Measurements from ENCODE around the gene BRF1.
"Not testable (repeated sequence)": the region's sequence is repeated elsewhere in the genome, so short reads cannot be mapped to it uniquely, and the experiment has no call there.

Gene BRF1

DNA sequence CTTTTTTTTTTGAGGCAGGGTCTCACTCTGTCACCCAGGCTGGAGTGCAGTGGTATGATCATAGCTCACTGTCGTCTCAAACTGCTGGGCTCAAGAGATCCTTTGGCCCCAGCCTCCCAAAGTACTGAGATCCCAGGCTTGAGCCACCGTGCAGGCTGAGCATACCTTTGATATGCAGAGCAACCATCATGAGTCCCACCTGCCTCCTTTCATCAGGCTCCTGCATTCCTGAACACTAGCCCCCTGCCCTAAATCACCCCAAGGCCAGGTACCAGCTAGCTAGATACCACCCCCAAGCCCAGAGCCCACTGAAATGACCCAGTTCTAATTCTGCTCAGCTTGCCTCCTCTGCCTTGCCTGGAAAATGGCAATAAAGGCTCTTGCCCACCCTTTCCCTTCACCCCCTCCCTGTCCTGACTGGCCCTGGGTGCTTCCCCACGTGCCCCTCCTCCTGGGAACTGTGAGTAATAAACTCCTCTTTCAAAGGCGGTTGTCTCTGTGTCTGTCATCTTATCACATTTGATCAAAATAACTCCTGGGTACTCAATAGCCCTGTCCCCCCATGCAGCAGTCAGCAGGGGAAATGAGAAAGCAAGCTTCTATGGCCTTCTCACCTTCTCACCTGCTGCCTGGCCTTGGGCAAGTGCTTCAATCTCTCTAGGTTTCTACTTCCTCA lies 6.4 kb upstream of the BRF1 start:
- H3K36me3 ChIP-seq (ENCODE audit: control insufficient read depth, insufficient read depth, low read length): no peaks in the 10 kb centered on the region
- H3K9ac ChIP-seq (ENCODE audit: low read length): no peak overlapping the region
- H3K4me1 ChIP-seq (ENCODE audit: control insufficient read depth, insufficient read depth, low read length): no peaks in the 10 kb centered on the region
- H3K9me3 ChIP-seq (ENCODE audit: control insufficient read depth, low read length): no peaks in the 10 kb centered on the region
- no peaks in the 10 kb centered on the region for H3K27me3 ChIP-seq (ENCODE audit: control insufficient read depth, insufficient read depth, low read length)
- no peak overlapping the region for H3K4me3 ChIP-seq (ENCODE audit: low read length)

DNA sequence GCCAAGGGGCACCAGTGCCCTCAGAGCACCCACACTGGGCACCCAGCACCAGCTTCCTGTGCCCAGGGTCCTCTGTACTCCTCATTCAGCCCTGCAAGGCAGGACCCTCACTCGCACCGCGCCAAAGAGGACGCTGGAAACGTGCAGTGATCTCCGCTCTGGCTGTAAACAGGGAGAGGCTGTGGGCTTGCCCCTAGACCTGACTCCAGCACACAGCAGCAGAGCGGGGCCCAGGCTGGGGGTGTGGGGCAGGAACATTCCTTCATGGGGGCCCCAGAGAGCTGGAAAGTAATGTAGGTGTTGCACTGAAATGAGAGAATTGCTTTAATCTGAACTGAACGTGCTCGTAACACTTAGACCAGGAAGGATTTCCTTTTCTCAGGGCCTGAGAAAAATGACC lies 5.0 kb upstream of the BRF1 start:
- H3K36me3 ChIP-seq (ENCODE audit: control insufficient read depth, insufficient read depth, low read length): no peaks in the 10 kb centered on the region
- no peak overlapping the region for H3K4me3 ChIP-seq (ENCODE audit: low read length)
- no peaks in the 10 kb centered on the region for H3K4me1 ChIP-seq (ENCODE audit: control insufficient read depth, insufficient read depth, low read length)
- no peaks in the 10 kb centered on the region for H3K27me3 ChIP-seq (ENCODE audit: control insufficient read depth, insufficient read depth, low read length)
- no peak overlapping the region for H3K9ac ChIP-seq (ENCODE audit: low read length)
- H3K9me3 ChIP-seq (ENCODE audit: control insufficient read depth, low read length): no peaks in the 10 kb centered on the region

DNA sequence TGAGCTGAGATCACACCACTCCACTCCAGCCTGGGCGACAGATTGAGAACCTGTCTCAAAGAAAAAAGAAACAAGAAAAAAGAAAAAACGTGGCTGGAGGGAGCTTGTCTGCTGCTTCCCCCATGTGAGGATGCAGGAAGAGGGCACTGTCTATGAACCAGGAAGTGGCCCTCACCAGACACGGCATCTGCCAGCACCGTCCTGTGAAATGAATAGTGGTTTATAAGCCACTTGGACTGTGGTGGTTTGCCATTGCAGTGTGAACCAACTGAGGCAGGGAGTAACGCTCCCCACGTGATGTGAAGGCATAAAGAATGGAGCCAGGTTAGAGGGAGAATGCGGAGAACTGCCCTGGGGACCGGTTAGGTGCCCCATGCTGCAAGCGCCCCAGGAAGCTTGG lies 4.5 kb upstream of the BRF1 start:
- Histone ChIP-seq H3K4me1 (ENCODE audit: control insufficient read depth, insufficient read depth, low read length) (no peaks in the 10 kb centered on the region), H3K9ac (ENCODE audit: low read length) (no peak overlapping the region), H3K27me3 (ENCODE audit: control insufficient read depth, insufficient read depth, low read length) (no peaks in the 10 kb centered on the region), H3K36me3 (ENCODE audit: control insufficient read depth, insufficient read depth, low read length) (no peaks in the 10 kb centered on the region), H3K4me3 (ENCODE audit: low read length) (no peak overlapping the region), H3K9me3 (ENCODE audit: control insufficient read depth, low read length) (no peaks in the 10 kb centered on the region)

DNA sequence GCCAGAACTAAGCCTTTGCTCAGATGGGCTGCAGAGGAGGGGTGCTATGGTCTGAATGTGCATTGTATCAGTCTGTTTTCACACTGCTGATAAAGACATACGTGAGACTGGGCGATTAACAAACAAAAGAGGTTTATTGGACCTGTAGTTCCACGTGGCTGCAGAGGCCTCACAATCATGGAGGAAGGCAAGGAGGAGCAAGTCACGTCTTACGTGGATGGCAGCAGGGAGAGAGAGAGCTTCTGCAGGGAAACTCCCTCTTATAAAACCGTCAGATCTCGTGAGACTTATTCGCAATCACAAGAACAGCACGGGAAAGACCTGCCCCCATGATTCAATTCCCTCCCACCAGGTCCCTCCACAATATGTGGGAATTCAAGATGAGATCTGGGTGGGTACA lies 3.8 kb upstream of the BRF1 start:
- Histone ChIP-seq H3K27me3 (ENCODE audit: control insufficient read depth, insufficient read depth, low read length) (no peaks in the 10 kb centered on the region), H3K4me3 (ENCODE audit: low read length) (no peak overlapping the region), H3K4me1 (ENCODE audit: control insufficient read depth, insufficient read depth, low read length) (peaks cover 4% of the 10 kb centered on the region), H3K9ac (ENCODE audit: low read length) (no peak overlapping the region), H3K9me3 (ENCODE audit: control insufficient read depth, low read length) (no peaks in the 10 kb centered on the region), H3K36me3 (ENCODE audit: control insufficient read depth, insufficient read depth, low read length) (no peaks in the 10 kb centered on the region)

DNA sequence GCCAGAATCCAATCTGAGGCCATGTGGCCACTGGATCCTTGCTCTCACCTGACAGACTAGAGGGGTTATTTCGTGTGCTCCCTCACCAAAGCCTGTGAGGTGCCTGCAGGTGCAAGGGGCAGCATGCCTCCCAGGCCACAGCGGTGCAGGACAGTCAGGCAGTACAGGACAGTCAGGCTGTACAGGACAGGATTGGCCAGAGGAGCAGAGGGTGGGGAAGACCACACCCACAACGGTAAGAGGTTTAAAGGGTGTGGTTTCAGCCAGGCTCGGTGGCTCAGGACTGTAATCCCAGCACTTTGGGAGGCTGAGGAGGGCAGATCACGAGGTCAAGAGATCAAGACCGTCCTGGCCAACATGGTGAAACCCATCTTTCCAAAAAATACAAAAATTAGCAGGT lies 3.1 kb upstream of the BRF1 start:
- H3K4me3 ChIP-seq (ENCODE audit: low read length): no peak overlapping the region
- no peak overlapping the region for H3K9ac ChIP-seq (ENCODE audit: low read length)
- peaks cover 8% of the 10 kb centered on the region for H3K4me1 ChIP-seq (ENCODE audit: control insufficient read depth, insufficient read depth, low read length)
- no peaks in the 10 kb centered on the region for H3K36me3 ChIP-seq (ENCODE audit: control insufficient read depth, insufficient read depth, low read length)
- H3K9me3 ChIP-seq (ENCODE audit: control insufficient read depth, low read length): no peaks in the 10 kb centered on the region
- H3K27me3 ChIP-seq (ENCODE audit: control insufficient read depth, insufficient read depth, low read length): no peaks in the 10 kb centered on the region

DNA sequence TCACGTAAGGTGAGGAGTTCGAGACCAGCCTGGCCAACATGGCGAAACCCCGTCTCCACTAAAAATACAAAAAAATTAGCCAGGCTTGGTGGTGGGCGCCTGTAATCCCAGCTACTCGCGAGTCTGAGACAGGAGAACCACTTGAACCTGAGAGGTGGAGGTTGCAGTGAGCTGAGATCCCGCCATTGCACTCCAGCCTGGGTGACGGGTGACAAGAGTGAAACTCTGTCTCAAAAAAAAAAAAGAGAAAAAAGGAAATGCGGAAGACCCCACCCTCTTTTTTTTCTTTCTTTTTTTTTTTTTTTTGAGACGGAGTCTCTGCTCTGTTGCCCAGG lies 1.1 kb upstream of the BRF1 start:
- not testable (repeated sequence) for H3K4me3 ChIP-seq (ENCODE audit: low read length); H3K36me3 ChIP-seq (ENCODE audit: control insufficient read depth, insufficient read depth, low read length); H3K4me1 ChIP-seq (ENCODE audit: control insufficient read depth, insufficient read depth, low read length); H3K27me3 ChIP-seq (ENCODE audit: control insufficient read depth, insufficient read depth, low read length); H3K9me3 ChIP-seq (ENCODE audit: control insufficient read depth, low read length)
- H3K9ac ChIP-seq (ENCODE audit: low read length): peak overlapping the region; percentile 28

DNA sequence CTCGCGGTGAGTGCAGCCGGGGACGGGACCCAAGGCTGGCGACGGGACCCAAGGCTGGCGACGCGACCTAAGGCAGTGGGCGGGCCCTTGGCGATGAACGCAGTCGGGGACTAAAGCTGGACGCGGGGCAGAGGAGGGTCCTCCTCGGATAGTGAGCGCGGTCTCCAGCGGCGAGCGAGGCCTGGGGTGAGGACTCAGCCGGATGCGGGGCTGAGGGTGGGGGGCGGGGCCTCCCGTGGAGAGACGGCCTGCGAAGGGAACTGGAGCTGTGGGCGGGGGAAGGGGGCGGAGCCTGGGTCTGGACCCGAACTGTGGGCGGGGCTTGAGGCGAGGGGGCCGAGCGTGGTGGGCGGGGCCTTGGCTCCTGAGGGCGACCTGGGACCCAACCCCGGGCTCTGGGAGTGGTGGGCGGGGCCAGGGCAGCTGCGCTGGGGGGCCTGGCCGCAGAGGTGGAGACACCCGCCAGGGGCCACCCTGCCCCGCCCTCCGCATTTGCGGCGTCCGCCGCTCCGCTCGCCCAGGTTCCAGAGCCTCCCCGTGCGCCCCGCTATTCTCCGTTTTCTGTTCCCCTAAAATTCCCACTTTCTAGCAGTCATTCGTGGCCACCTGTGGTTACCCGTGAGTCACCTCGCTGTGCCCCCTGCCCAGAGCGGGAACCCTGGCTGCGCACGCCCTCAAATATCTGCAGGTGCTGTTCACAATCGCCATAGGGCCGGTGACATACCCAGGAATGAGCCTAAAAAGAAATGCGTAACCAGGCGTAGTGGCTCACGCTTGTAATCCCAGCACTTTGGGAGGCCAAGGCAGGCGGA lies 508 bp upstream of the BRF1 start:
- peaks cover 8% of the 10 kb centered on the region for H3K4me1 ChIP-seq (ENCODE audit: control insufficient read depth, insufficient read depth, low read length)
- peak overlapping the region; percentile 46 for H3K4me3 ChIP-seq (ENCODE audit: low read length)
- H3K9ac ChIP-seq (ENCODE audit: low read length): peak overlapping the region; percentile 81
- H3K36me3 ChIP-seq (ENCODE audit: control insufficient read depth, insufficient read depth, low read length): no peaks in the 10 kb centered on the region
- no peaks in the 10 kb centered on the region for H3K27me3 ChIP-seq (ENCODE audit: control insufficient read depth, insufficient read depth, low read length)
- H3K9me3 ChIP-seq (ENCODE audit: control insufficient read depth, low read length): no peaks in the 10 kb centered on the region

DNA sequence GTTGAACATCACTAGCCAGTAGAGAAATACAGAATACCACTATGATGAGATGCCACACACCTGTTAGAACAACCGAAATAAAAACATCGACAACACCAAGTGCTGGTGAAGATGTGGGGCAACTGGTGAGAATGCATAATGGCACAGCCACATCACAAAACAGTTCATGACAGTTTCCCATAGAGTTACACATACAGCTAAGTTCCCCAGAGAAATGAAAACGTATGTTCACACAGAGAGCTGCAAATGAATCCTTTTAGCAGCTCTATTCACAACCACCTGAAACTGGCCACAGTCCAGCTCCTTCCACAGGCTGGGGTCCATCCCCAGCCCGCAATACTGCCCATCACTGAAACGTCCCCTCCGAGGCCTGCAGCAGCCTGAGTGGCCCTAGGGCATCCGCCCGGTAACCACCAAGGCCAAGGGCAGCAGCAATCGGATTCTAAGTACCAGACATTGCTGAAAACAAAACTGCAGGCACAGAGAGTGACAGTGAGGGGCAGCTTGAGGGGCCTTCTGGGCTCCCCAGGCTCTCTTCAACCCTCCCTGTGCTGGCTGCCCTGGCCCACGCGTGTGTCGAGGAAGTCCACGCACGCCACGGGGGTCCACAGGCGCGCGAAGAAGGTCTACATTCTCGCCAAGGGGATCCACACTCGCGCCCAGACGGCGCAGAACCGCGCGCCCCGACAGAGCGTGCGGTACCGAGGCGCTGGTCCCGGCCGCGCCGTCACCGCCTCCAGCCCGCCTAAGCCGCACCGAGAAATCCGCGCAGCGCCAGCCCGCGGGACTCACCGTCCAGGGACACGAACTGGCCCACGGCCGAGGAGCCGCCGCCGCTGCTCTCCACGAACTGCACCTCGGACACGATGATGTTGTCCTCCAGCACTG lies 903 bp downstream of the BRF1 start:
- Histone ChIP-seq H3K9me3 (ENCODE audit: control insufficient read depth, low read length) (no peaks in the 10 kb centered on the region), H3K4me3 (ENCODE audit: low read length) (peak overlapping the region; percentile 33), H3K4me1 (ENCODE audit: control insufficient read depth, insufficient read depth, low read length) (peaks cover 8% of the 10 kb centered on the region), H3K36me3 (ENCODE audit: control insufficient read depth, insufficient read depth, low read length) (no peaks in the 10 kb centered on the region), H3K9ac (ENCODE audit: low read length) (peak overlapping the region; percentile 81), H3K27me3 (ENCODE audit: control insufficient read depth, insufficient read depth, low read length) (no peaks in the 10 kb centered on the region)

DNA sequence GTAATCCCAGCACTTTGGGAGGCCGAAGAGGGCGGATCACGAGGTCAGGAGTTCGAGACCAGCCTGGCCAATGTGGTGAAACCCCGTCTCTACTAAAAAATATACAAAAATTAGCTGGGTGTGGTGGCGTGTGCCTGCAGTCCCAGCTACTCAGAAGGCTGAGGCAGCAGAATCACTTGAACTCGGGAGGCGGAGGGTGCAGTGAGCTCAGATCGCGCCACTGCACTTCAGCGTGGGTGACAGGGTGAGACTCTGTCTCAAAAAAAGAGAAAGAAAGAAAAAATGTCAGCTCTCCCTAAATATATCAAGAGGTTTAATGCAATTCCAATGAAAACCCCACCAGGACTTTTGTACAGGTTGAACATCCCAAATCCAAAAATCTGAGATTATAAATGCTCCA lies 3.5 kb downstream of the BRF1 start:
- H3K4me1 ChIP-seq (ENCODE audit: control insufficient read depth, insufficient read depth, low read length); H3K36me3 ChIP-seq (ENCODE audit: control insufficient read depth, insufficient read depth, low read length); H3K9me3 ChIP-seq (ENCODE audit: control insufficient read depth, low read length); H3K4me3 ChIP-seq (ENCODE audit: low read length); H3K27me3 ChIP-seq (ENCODE audit: control insufficient read depth, insufficient read depth, low read length); H3K9ac ChIP-seq (ENCODE audit: low read length): not testable (repeated sequence)

DNA sequence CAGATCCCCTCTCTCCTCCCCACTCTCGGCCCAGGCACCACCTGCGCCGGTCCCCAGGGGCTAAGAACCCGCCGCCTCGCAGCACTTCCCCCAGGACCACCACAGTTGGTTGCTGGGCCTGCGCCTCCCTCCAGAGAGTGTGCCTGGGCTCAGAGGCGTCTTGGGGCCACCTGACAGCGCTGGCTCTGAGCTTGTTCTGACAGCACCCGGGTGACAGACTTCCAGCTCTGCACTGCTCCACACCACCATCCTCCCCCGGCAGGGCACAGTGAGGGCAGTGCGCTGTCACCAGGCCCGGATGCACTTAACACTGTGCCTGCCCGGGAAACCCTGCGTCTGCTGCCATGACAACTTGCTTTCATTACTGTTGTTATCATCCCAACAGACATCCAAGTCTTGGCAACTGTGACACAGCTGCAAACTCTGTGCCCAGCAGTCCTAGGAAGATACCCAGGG lies 6.6 kb downstream of the BRF1 start:
- no peaks in the 10 kb centered on the region for H3K4me1 ChIP-seq (ENCODE audit: control insufficient read depth, insufficient read depth, low read length)
- H3K27me3 ChIP-seq (ENCODE audit: control insufficient read depth, insufficient read depth, low read length): no peaks in the 10 kb centered on the region
- H3K9ac ChIP-seq (ENCODE audit: low read length): no peak overlapping the region
- no peaks in the 10 kb centered on the region for H3K9me3 ChIP-seq (ENCODE audit: control insufficient read depth, low read length)
- H3K4me3 ChIP-seq (ENCODE audit: low read length): no peak overlapping the region
- no peaks in the 10 kb centered on the region for H3K36me3 ChIP-seq (ENCODE audit: control insufficient read depth, insufficient read depth, low read length)

DNA sequence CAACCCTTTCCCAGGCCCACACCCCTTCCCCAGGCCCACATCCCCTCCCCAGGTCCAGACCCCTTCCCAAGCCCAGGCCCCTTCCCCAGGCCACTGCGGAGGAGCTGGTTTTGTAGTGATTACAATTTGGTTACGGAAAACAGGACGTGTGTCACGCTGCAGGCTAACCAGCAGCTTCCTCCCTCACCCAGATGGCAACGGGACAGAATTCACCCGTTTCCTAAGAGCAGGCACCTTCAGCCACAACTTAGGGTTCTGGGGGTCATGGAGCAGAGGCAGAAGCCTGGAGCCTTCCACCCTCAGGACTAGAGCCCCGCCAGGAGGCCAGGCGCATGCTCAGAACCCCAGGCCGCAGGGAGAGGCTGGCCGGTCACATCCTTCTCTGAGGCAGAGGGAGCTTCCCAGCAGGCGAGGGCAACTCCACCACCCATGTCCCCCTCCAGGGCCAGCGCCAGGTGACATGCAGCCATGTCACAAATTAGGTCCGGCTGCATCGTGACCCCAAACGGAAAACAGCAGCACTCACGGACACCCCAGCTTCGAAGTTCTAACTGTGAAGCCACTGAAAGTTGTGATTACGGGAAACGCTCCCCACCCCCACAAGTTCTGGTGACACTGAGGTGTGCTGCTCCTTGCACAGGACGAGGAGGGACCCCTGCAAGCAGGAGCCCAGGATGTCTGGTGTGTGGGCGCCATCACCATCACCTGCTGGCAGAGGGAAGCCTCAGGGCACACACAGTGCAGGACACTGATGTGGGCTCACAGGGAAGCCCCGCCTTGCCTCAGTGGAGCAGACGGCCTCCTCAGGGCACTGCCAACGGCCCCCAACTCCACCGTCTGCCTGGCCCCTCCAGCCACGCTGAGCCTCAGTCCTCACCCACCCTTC lies 7.7 kb downstream of the BRF1 start:
- Histone ChIP-seq H3K27me3 (ENCODE audit: control insufficient read depth, insufficient read depth, low read length) (no peaks in the 10 kb centered on the region), H3K9ac (ENCODE audit: low read length) (no peak overlapping the region), H3K4me3 (ENCODE audit: low read length) (no peak overlapping the region), H3K36me3 (ENCODE audit: control insufficient read depth, insufficient read depth, low read length) (no peaks in the 10 kb centered on the region), H3K4me1 (ENCODE audit: control insufficient read depth, insufficient read depth, low read length) (no peaks in the 10 kb centered on the region), H3K9me3 (ENCODE audit: control insufficient read depth, low read length) (no peaks in the 10 kb centered on the region)

Measured in mucosa of stomach (tissue), 1 donor.